GM10248 (cell line): ENCODE data around the gene TGIF2LY.
"Not testable (repeated sequence)": the region's sequence is repeated elsewhere in the genome, so short reads cannot be mapped to it uniquely, and the experiment has no call there.

Source experiments
- CTCF ChIA-PET: fragments of 300-600 bp; sonication (Branson Sonifier 250); formaldehyde crosslinking; extraction: SDS; loops from one replicate; lab custom pipeline; 2021; ENCODE audit warnings: antibody characterized with exemption; lab: Yijun Ruan, JAX
- POLR2A ChIA-PET: fragments of 350-650 bp; sonication (Branson Sonifier 250); formaldehyde crosslinking; extraction: SDS; loops from one replicate; lab custom pipeline; 2020; ENCODE audit warnings: antibody characterized with exemption; lab: Yijun Ruan, JAX
- DNase-seq: peaks from one replicate; pipeline ENCODE4 v3.0.0; 2012; ENCODE audit errors: extremely low spot score

The TGIF2LY gene

GRCh38 chrY:3578767-3579166 is at the start of gene TGIF2LY:
TGIF2LY (plus strand) TSS chrY:3579067; CDS start chrY:3579245, 178 bp downstream.
- DNase-seq, CTCF ChIA-PET, POLR2A ChIA-PET: not testable (repeated sequence)
